Measurements from ENCODE around the gene SYNDIG1.

The SYNDIG1 gene

GRCh38 chr20:24708411-24709295, 239.2 kb downstream of the SYNDIG1 start:
- TF ChIP-seq GATA1 (IDR thresholded peaks at IDR 0.05; ENCODE audit: low read depth, low read length) (no peak), POLR2A (IDR thresholded peaks at IDR 0.05; ENCODE audit: low read length) (no peak)
- DNase-seq: no peak
